K562 (cell line): ENCODE measurements around the gene BMP3. TPM values are rescaled to one million over a fixed set of nuclear protein-coding genes. Genes with fewer than 3 reads are reported as not detected.
A peak's percentile ranks its signal among the peaks of the same experiment; 100 is the strongest.

Source experiments
- ATAC-seq: fragments of 200-7000 bp; cut with Tn5 transposase; 3 replicates; pipeline ENCODE4 v1.9.1; 2020; ENCODE audit warnings: moderate library complexity
- BruUV-seq: library from RNA; stranded (reverse); fragments of 400-500 nt; replicated peaks from 2 replicates; lab custom pipeline; 2021; lab: Mats Ljungman, UMichigan
- CTCF ChIA-PET: fragments of 300-600 bp; formaldehyde crosslinking; extraction: SDS; loops from one replicate; lab custom pipeline; 2021; ENCODE audit warnings: low intra/inter-chr PET ratio; lab: Yijun Ruan, JAX
- POLR2A ChIA-PET: fragments of 300-600, 350-650 bp; sonication (Branson Sonifier 250); formaldehyde crosslinking; extraction: SDS; loops from one replicate; lab custom pipeline; 2021; ENCODE audit warnings: antibody characterized with exemption, inconsistent platforms; lab: Yijun Ruan, JAX
- DNase-seq, 4 experiments: peaks; one replicate each; pipeline versions ENCODE4 v3.0.0 to v3.0.0-alpha.2; 2011 to 2018; ENCODE audit warnings: low spot score in 3 of 4, mixed read lengths in 3 of 4; ENCODE audit errors: extremely low read depth in 1 of 4
- FAIRE-seq: peaks from 2 replicates; lab custom pipeline; 2011; peaks lifted over from hg19 to GRCh38; lab: Jason Lieb, UNC
- H2AFZ ChIP-seq: 2 replicates; pipeline ENCODE4 v1.6.0; 2011; ENCODE audit warnings: low read depth, low read length, control low read depth, inconsistent platforms
- H3K27ac ChIP-seq: fragments of 200-600 bp; 3 replicates; pipeline ENCODE4 v1.8.0; 2011; ENCODE audit warnings: low read depth, mild to moderate bottlenecking, control low read depth, inconsistent platforms, low read length, moderate library complexity, mixed read lengths; ENCODE audit errors: extremely low read depth
- H3K27me3 ChIP-seq, 2 experiments: fragments of 300-600 bp in 1 of 2; 2 replicates in 1 of 2; 3 replicates in 1 of 2; pipeline versions ENCODE4 v1.6.0 to v1.8.0; 2011; ENCODE audit warnings: inconsistent platforms in 2 of 2, low read length in 2 of 2, mild to moderate bottlenecking in 1 of 2, mixed read lengths in 1 of 2, moderate library complexity in 1 of 2; ENCODE audit not compliant: control insufficient read depth in 2 of 2, insufficient read depth in 2 of 2
- H3K36me3 ChIP-seq: fragments of 300-600 bp; 3 replicates; pipeline ENCODE4 v1.8.0; 2011; ENCODE audit warnings: mild to moderate bottlenecking, low read length, inconsistent platforms; ENCODE audit not compliant: control insufficient read depth, insufficient read depth
- H3K4me1 ChIP-seq, 2 experiments: fragments of 200-600 bp in 1 of 2; replicated peaks in 1 of 2; 2 replicates in 1 of 2; 3 replicates in 1 of 2; pipeline versions ENCODE4 v1.5.1 to v1.8.0; 2011; ENCODE audit warnings: inconsistent platforms in 2 of 2, low read length in 2 of 2, mild to moderate bottlenecking in 1 of 2, mixed read lengths in 1 of 2, moderate library complexity in 1 of 2; ENCODE audit not compliant: control insufficient read depth in 2 of 2, insufficient read depth in 2 of 2
- H3K4me2 ChIP-seq: 2 replicates; pipeline ENCODE4 v1.6.1; 2011; ENCODE audit warnings: low read length, control low read depth, inconsistent platforms, mixed read lengths; ENCODE audit not compliant: insufficient read depth
- H3K4me3 ChIP-seq: fragments of 200-600 bp; sonication (generic), shearing (Covaris generic); 2 replicates; pipeline ENCODE4 v1.5.1; 2016; ENCODE audit warnings: control low read depth, inconsistent platforms
- H3K79me2 ChIP-seq: fragments of 200-600 bp; 3 replicates; pipeline ENCODE4 v1.8.0; 2011; ENCODE audit warnings: low read length, inconsistent platforms; ENCODE audit not compliant: control insufficient read depth, insufficient read depth
- H3K9ac ChIP-seq, 2 experiments: 2 replicates each; pipeline versions ENCODE4 v1.6.0 to v1.6.1; 2011; ENCODE audit warnings: low read depth in 2 of 2, low read length in 2 of 2, control low read depth in 1 of 2, inconsistent platforms in 1 of 2, mild to moderate bottlenecking in 1 of 2, mixed read lengths in 1 of 2; ENCODE audit not compliant: insufficient read depth in 1 of 2
- H3K9me1 ChIP-seq: one replicate; pipeline ENCODE4 v1.6.0; 2011; ENCODE audit warnings: inconsistent platforms, mild to moderate bottlenecking, low read length, moderate library complexity; ENCODE audit not compliant: control insufficient read depth, insufficient read depth
- H3K9me3 ChIP-seq: replicated peaks from 2 replicates; pipeline ENCODE4 v1.5.1; 2011; ENCODE audit warnings: low read depth, low read length, inconsistent platforms; ENCODE audit not compliant: control insufficient read depth, insufficient read depth
- H4K20me1 ChIP-seq: replicated peaks from 2 replicates; pipeline ENCODE4 v1.6.1; 2011; ENCODE audit warnings: low read length, inconsistent platforms, mixed read lengths; ENCODE audit not compliant: control insufficient read depth, insufficient read depth
- BDP1 ChIP-seq: IDR thresholded peaks from 3 replicates; pipeline ENCODE4 v1.6.1; 2011; ENCODE audit not compliant: insufficient read length, insufficient read depth
- BRCA1 ChIP-seq, 2 experiments: fragments of 450-650 bp in 1 of 2; sonication (generic) in 1 of 2; formaldehyde crosslinking in 1 of 2; IDR thresholded peaks; 2 replicates each; pipeline versions ENCODE4 v1.5.0 to v1.6.1; 2017 to 2020; ENCODE audit warnings: mild to moderate bottlenecking in 1 of 2, missing genetic modification reagents in 1 of 2
- CBFA2T3 ChIP-seq: fragments of 450-650 bp; IDR thresholded peaks from 2 replicates; pipeline ENCODE4 v1.6.1; 2017
- CTCF ChIP-seq, 3 experiments: IDR thresholded peaks in 2 of 3; conservative IDR thresholded peaks in 1 of 3; 2 replicates each; pipeline ENCODE4 v1.5.1; 2011 to 2012; ENCODE audit warnings: low read length in 3 of 3, mild to moderate bottlenecking in 3 of 3, control low read depth in 2 of 3, improper control_type of control experiment in 1 of 3, inconsistent platforms in 1 of 3, low read depth in 1 of 3, mixed read lengths in 1 of 3, moderate library complexity in 1 of 3; ENCODE audit not compliant: insufficient read depth in 2 of 3
- DEAF1 ChIP-seq: fragments of 450-650 bp; formaldehyde crosslinking; IDR thresholded peaks from 2 replicates; pipeline ENCODE4 v1.4.0; 2020; ENCODE audit warnings: mild to moderate bottlenecking, moderate library complexity
- ESRRB ChIP-seq: fragments of 250-450 bp; sonication (Bioruptor Pico); IDR thresholded peaks from 2 replicates; pipeline ENCODE4 v1.5.0; 2020; ENCODE audit warnings: mild to moderate bottlenecking, moderate library complexity, borderline replicate concordance
- FUS ChIP-seq: fragments of 200-400 bp; formaldehyde crosslinking; optimal IDR thresholded peaks from 2 replicates; pipeline ENCODE3; 2017; ENCODE audit warnings: low read depth, low read length
- RAD21 ChIP-seq, 2 experiments: fragments of 250-450 bp in 1 of 2; fragments of 450-650 bp in 1 of 2; sonication (Bioruptor Pico) in 1 of 2; formaldehyde crosslinking in 1 of 2; IDR thresholded peaks in 1 of 2; conservative IDR thresholded peaks in 1 of 2; 2 replicates each; pipeline versions ENCODE4 v1.4.0 to v1.8.0; 2020 to 2022; ENCODE audit warnings: mild to moderate bottlenecking in 2 of 2, moderate library complexity in 1 of 2
- RBM34 ChIP-seq: fragments of 200-400 bp; formaldehyde crosslinking; IDR thresholded peaks from 2 replicates; pipeline ENCODE4 v1.6.1; 2018; ENCODE audit warnings: low read length, borderline replicate concordance; ENCODE audit not compliant: insufficient read depth
- THAP12 ChIP-seq: fragments of 250-450 bp; sonication (Bioruptor Pico); IDR thresholded peaks from 2 replicates; pipeline ENCODE4 v1.9.0; 2021; ENCODE audit warnings: mild to moderate bottlenecking, inconsistent platforms
- ZBTB17 ChIP-seq: fragments of 450-650 bp; formaldehyde crosslinking; IDR thresholded peaks from 2 replicates; pipeline ENCODE4 v1.4.0; 2020; ENCODE audit warnings: mild to moderate bottlenecking
- WGBS: fragments of 100-300 bp; shearing (Covaris generic); methylation state at CpG from one replicate; pipeline ENCODE4 v1.1.6; 2016; ENCODE audit warnings: low coverage, mixed read lengths; ENCODE audit not compliant: insufficient coverage; ENCODE audit errors: missing lambda C conversion rate; 5-methylcytosine and 5-hydroxymethylcytosine counted together
- in situ Hi-C: fragments of 300-500 bp; cut with MboI; formaldehyde crosslinking; loops from 4 replicates; pipeline ENCODE4 v1.15.0; 2018; ENCODE audit warnings: inconsistent platforms, mixed read lengths
- intact Hi-C: fragments of 100-400 bp; cut with micrococcal nuclease; formaldehyde crosslinking; loops from 2 replicates; pipeline ENCODE4 v1.14.2; 2022
- polyA plus RNA-seq, 8 experiments: library from polyadenylated mRNA; depleted of rRNA in 4 of 8; stranded (reverse) in 5 of 8; unstranded in 3 of 8; fragments of >200 nt; fragmentation: Nextera tagmentation in 2 of 8; fragmentation: Illumina TruSeq in 1 of 8; extraction: Ambion mirVana in 2 of 8; extraction: Trizol in 1 of 8; gene quantifications; 2 replicates each; pipeline versions ENCODE4 v1.2.1 to v1.2.3, GENCODE V29; 2011 to 2014; ENCODE audit warnings: inconsistent platforms in 1 of 8, missing spikeins in 1 of 8
- total RNA-seq, 7 experiments: library from RNA; depleted of rRNA in 6 of 7; stranded (reverse); fragments of >200 nt in 6 of 7; fragmentation: Illumina TruSeq in 2 of 7; extraction: Trizol in 2 of 7; gene quantifications; 2 replicates each; pipeline versions ENCODE4 v1.2.1 to v1.2.3, GENCODE V29; 2011 to 2021; ENCODE audit warnings: low replicate concordance in 1 of 7

Gene BMP3
- total and polyA plus RNA-seq, 9 of the 15 experiments (the other 6 are each of a cell fraction or from before 2014, with no cell fraction given), result 0.01 TPM; not detected in 8

- TF ChIP-seq RAD21 (CRISPR knock-in tag; conservative IDR thresholded peaks at IDR 0.05 in 1 of 2, IDR thresholded peaks at IDR 0.05 in 1 of 2), result peak; percentile 54 to 66
- peak; percentile 22; the same call in 1 of the 2 replicates for TF ChIP-seq DEAF1 (CRISPR knock-in tag)
- TF ChIP-seq BDP1, result no peak
- no peak for TF ChIP-seq ESRRB (CRISPR knock-in tag)
- TF ChIP-seq CTCF (IDR thresholded peaks at IDR 0.05 in 2 of 3, conservative IDR thresholded peaks at IDR 0.05 in 1 of 3; ENCODE audit: insufficient read depth in 2 of 3, low read depth in 1 of 3, low read length in 3 of 3), result peak; percentile 40 to 61 (median 60); a peak in 5 of 6 replicates
Measured at GRCh38 chr4:80989921-80990544, 40.5 kb upstream of the BMP3 start (continued).

GRCh38 chr4:80990851-80991250, 39.7 kb upstream of the BMP3 start:
- no peak overlapping the region for H3K4me2 ChIP-seq
- BruUV-seq, result no TSS peak
- H2AFZ ChIP-seq, result no peak overlapping the region
- no peak overlapping the region for H3K9ac ChIP-seq
- ChIA-PET POLR2A (no interaction called here), CTCF (interaction anchor here (1.6 kb wide), 1 partner anchor 625 kb away, joined by 4 read pairs; no protein-coding TSS in a partner anchor)
- intact Hi-C loops, result loop anchor here (1.0 kb wide), 1 partner anchor 629 kb away; no protein-coding TSS in a partner anchor
- no peaks in the 10 kb centered on the region for H3K9me1 ChIP-seq
- no peaks in the 10 kb centered on the region for H3K27me3 ChIP-seq
- no peaks in the 10 kb centered on the region for H3K9me3 ChIP-seq
- no peak for DNase-seq
- no peaks in the 10 kb centered on the region for H3K79me2 ChIP-seq
- no peak for ATAC-seq
- H3K4me3 ChIP-seq, result no peak overlapping the region
- H3K36me3 ChIP-seq, result no peaks in the 10 kb centered on the region
- no peak for FAIRE-seq
- WGBS, result 0% methylated on average over 2 of the region's 2 CpGs
- H3K4me1 ChIP-seq, result no peaks in the 10 kb centered on the region
- H3K27ac ChIP-seq, result no peak overlapping the region
- in situ Hi-C loops, result no loop called here
- H4K20me1 ChIP-seq, result no peaks in the 10 kb centered on the region
- TF ChIP-seq RBM34 (no peak), BRCA1 (IDR thresholded peaks at IDR 0.05) (no peak), BRCA1 (CRISPR knock-in tag; IDR thresholded peaks at IDR 0.05) (no peak), FUS (no peak), ZBTB17 (no peak), THAP12 (CRISPR knock-in tag) (no peak), CBFA2T3 (no peak)
